ENCODE measurements around the gene CLTCL1.
"Not testable (repeated sequence)": the region's sequence is repeated elsewhere in the genome, so short reads cannot be mapped to it uniquely, and the experiment has no call there.

Gene CLTCL1

DNA sequence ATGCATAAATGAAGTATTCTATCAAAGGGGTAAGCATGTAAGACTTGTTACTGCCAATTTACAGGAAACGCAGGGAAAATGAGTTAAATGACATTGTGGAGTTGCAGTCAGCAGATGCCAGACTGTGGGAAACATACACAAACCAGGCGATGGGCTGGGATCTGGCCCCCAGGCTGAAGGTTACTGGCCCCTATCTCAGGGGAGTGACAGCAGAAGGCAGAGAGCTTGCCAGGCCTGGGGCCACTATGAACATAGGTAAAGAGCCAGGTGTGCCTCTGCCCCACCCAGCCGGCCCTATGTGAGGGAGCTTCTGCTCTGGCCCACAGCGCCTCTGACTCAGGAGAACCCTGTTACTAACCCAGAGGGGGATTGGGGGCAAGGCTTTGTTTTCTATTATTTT lies 86.9 kb downstream of the CLTCL1 start:
- Mint-ChIP-seq H3K27ac (ENCODE audit: low read depth) (no peak overlapping the region), H3K4me1 (peaks cover 6% of the 10 kb centered on the region), H3K9me3 (peaks cover 6% of the 10 kb centered on the region), H3K27me3 (peaks cover 38% of the 10 kb centered on the region), H3K4me3 (no peak overlapping the region), H3K36me3 (ENCODE audit: insufficient read depth) (peaks cover 2% of the 10 kb centered on the region)
- DNase-seq (ENCODE audit: low spot score in 2 of 2): no peak
- no peak for ATAC-seq (replicated peaks; ENCODE audit: extremely low read depth, poor library complexity, severe bottlenecking)

DNA sequence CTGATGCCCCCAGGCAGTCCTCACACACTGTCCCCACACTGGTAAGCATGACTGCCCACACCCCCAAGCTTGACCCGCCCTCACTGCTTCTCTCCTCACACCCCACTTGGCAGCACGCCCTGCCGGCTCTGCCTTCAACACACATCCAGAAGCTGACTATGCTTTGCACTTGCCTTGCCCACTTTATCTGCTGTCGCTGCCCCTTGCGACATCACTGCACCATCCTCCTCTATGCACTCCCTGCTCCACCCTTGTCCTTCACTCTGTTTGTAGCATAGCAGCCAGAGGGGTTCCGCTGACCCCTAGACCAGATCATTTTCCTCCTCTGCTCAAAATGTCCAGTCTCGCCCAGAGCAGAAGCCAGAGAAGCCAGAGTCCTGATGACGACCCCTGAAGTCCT lies 87.7 kb downstream of the CLTCL1 start:
- DNase-seq (ENCODE audit: low spot score in 2 of 2): no peak

GRCh38 chr22:19202799-19203186 lies 88.7 kb downstream of the CLTCL1 start:
- H3K4me3 Mint-ChIP-seq; H3K9me3 Mint-ChIP-seq; ATAC-seq (replicated peaks; ENCODE audit: extremely low read depth, poor library complexity, severe bottlenecking); H3K36me3 Mint-ChIP-seq (ENCODE audit: insufficient read depth); H3K27ac Mint-ChIP-seq (ENCODE audit: low read depth); DNase-seq (ENCODE audit: low spot score in 2 of 2); H3K4me1 Mint-ChIP-seq: not testable (repeated sequence)
- H3K27me3 Mint-ChIP-seq: peaks cover 35% of the 10 kb centered on the region

More for the DNA sequence above, 87.7 kb downstream of the CLTCL1 start:
- H3K27me3 Mint-ChIP-seq: peaks cover 35% of the 10 kb centered on the region
- H3K36me3 Mint-ChIP-seq (ENCODE audit: insufficient read depth): peaks cover 4% of the 10 kb centered on the region
- H3K4me3 Mint-ChIP-seq: no peak overlapping the region
- peaks cover 6% of the 10 kb centered on the region for H3K9me3 Mint-ChIP-seq
- ATAC-seq (replicated peaks; ENCODE audit: extremely low read depth, poor library complexity, severe bottlenecking): no peak
- H3K4me1 Mint-ChIP-seq: peaks cover 6% of the 10 kb centered on the region
- no peak overlapping the region for H3K27ac Mint-ChIP-seq (ENCODE audit: low read depth)

GRCh38 chr22:19201869-19202798 lies 89.4 kb downstream of the CLTCL1 start:
- Mint-ChIP-seq H3K4me1 (peaks cover 6% of the 10 kb centered on the region), H3K27ac (ENCODE audit: low read depth) (no peak overlapping the region), H3K9me3 (peaks cover 6% of the 10 kb centered on the region), H3K36me3 (ENCODE audit: insufficient read depth) (peaks cover 5% of the 10 kb centered on the region), H3K27me3 (peaks cover 29% of the 10 kb centered on the region), H3K4me3 (no peak overlapping the region)
- ATAC-seq (replicated peaks; ENCODE audit: extremely low read depth, poor library complexity, severe bottlenecking) (no peak), DNase-seq (ENCODE audit: low spot score in 2 of 2) (no peak)

DNA sequence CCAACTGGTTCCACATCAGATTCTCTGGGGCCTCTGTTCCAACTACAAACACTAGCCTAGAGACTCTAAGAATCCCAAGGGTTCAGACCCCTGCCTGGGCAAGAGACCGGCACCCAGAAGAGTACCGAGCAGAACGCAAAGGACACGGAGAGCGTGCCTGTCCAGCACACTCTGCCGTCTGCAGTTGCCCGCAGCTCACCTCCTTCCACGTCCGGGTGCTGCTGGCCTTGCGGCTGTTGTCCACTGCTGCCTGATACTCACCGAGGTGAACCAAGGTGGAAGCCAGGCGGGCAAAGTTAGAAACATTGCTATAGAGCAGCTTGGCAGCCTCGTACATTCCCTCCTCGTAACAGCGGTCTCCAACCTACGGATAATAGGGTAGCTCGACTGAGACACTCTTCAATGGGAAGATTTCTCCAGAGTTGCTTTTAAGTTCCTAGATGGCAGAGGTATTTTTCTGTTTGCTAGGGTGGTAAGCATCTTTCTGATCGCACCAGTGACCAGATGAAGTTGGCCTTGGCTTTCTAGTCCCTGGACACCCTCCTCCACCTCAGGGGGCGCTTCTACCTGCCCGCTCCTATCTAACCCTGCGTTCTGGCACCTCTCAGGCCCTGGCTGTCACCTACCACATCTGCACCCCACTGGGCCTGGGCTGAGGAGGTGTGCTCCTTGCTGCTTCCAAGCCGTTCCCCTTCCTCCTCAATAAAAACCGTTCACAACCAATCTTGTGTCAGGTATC lies 90.2 kb downstream of the CLTCL1 start:
- no peak overlapping the region for H3K27ac Mint-ChIP-seq (ENCODE audit: low read depth)

DNA sequence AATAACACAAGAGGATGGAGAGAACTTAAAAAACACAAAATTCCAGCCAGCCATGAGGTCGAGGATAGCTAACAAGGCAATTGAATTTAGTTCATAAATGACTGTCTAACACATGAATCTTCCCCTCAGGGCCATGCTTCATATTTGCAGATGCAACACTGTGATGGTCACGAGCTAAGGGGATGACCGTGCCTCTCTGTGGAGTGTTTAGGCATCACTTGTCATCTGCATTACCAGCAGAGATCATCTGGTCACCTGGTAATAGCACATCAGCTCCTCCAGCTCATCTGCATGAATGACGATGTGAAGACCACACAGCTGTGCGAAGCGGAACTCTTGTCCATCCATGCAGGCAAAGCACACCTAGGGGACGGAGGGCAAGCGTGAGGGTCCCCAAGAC lies 92.0 kb downstream of the CLTCL1 start:
- Mint-ChIP-seq H3K36me3 (ENCODE audit: insufficient read depth) (peaks cover 5% of the 10 kb centered on the region), H3K9me3 (peaks cover 6% of the 10 kb centered on the region), H3K27me3 (peaks cover 28% of the 10 kb centered on the region), H3K4me3 (no peak overlapping the region), H3K27ac (ENCODE audit: low read depth) (no peak overlapping the region), H3K4me1 (peaks cover 12% of the 10 kb centered on the region)
- ATAC-seq (replicated peaks; ENCODE audit: extremely low read depth, poor library complexity, severe bottlenecking): no peak
- no peak for DNase-seq (ENCODE audit: low spot score in 2 of 2)

More for the DNA sequence above, 90.2 kb downstream of the CLTCL1 start:
- peaks cover 5% of the 10 kb centered on the region for H3K36me3 Mint-ChIP-seq (ENCODE audit: insufficient read depth)
- DNase-seq (ENCODE audit: low spot score in 2 of 2) (no peak), ATAC-seq (replicated peaks; ENCODE audit: extremely low read depth, poor library complexity, severe bottlenecking) (no peak)
- peaks cover 6% of the 10 kb centered on the region for H3K9me3 Mint-ChIP-seq
- H3K4me3 Mint-ChIP-seq: no peak overlapping the region
- H3K27me3 Mint-ChIP-seq: peaks cover 29% of the 10 kb centered on the region
- peaks cover 6% of the 10 kb centered on the region for H3K4me1 Mint-ChIP-seq

- Mint-ChIP-seq H3K36me3 (ENCODE audit: insufficient read depth) (peaks cover 5% of the 10 kb centered on the region), H3K27me3 (peaks cover 15% of the 10 kb centered on the region), H3K27ac (ENCODE audit: low read depth) (no peak overlapping the region), H3K4me3 (no peak overlapping the region), H3K9me3 (peaks cover 6% of the 10 kb centered on the region), H3K4me1 (peaks cover 12% of the 10 kb centered on the region)
- no peak for ATAC-seq (replicated peaks; ENCODE audit: extremely low read depth, poor library complexity, severe bottlenecking)
- DNase-seq (ENCODE audit: low spot score in 2 of 2): no peak
Measured at GRCh38 chr22:19197997-19198865, 93.3 kb downstream of the CLTCL1 start.

DNA sequence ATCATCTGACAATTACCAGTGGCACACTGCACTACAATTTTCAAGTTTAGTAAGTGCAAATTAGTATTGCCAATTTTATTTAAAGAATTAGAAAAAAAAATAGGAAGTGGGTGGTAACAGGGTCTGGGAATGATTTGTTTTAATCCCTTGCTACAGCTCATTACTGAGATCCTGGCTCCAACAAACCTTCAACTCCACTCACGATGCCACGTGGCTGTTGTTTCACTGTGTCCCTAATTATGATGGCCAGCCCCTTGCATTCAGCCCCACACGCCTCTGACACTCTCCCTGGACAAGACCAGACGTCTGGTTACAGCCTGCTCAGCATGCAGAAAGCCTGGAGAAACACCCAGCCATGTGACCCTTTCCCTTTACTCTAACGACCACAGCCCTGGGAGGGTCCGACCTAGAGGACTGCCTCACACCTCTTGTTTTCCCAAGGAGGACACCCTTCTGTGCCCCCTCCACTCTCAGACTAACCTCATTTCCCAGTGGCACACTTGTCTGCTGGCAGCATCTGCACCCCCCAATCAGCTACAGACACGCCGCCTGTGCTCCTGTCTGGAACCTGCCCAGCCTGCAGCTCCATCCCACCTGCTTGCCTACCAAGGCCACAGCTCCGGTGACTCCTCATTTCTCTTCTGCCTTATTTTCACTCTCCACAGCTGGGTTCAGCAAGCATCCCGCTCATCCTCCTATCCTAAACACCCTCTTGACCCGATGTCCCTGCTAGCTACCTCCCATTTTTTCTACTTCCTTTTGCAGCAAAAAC lies 94.5 kb downstream of the CLTCL1 start:
- no peak for ATAC-seq (replicated peaks; ENCODE audit: extremely low read depth, poor library complexity, severe bottlenecking)
- Mint-ChIP-seq H3K4me3 (no peak overlapping the region), H3K27me3 (peaks cover 15% of the 10 kb centered on the region), H3K9me3 (no peaks in the 10 kb centered on the region), H3K27ac (ENCODE audit: low read depth) (no peak overlapping the region), H3K4me1 (peaks cover 6% of the 10 kb centered on the region), H3K36me3 (ENCODE audit: insufficient read depth) (peaks cover 3% of the 10 kb centered on the region)
- DNase-seq (ENCODE audit: low spot score in 2 of 2): no peak

DNA sequence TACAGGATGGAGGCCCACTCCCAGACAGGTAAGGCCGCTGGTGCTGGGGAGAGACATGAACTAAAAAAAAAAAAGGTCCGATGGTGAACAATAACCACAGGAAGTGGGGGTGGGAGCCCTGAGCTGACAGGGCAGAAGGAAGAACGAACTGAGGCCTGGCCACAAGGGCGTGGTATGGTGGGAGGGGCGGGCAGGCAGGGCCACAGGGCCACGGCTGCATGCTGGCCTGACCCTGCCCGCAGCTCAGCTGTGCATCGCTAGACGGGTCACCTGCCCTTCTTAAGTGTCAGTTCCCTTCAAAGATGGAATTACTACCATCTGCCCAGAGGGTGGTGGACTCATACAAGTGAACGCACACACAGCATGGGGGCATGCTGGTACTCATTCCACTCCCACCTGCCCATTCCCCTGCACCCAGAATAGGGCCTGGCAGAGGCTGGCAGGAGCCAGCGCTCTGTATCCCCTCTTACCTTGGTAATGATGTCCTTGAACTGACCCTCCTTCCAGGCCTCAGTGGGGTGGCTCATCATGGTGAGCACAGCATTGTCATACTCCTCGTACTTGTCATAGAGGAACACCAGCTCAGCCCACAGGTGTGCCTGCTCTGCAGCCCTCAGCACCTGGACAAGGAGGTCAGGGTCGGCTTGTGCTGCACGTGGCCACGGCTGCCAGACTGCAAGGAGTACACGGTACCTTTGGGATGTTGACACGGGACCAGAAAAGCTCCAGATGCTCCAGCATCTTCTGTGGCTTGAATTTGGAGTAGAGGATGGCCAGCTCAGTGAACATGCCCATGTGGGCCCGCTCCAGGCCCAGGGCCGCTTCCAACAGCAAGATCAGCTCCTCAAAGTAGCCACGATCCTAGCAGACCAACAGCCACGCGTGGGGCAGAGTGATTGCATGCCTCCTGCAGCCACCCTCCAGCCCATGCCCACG lies 95.5 kb downstream of the CLTCL1 start:
- peaks cover 15% of the 10 kb centered on the region for H3K27me3 Mint-ChIP-seq
- ATAC-seq (replicated peaks; ENCODE audit: extremely low read depth, poor library complexity, severe bottlenecking): no peak
- H3K4me3 Mint-ChIP-seq: no peak overlapping the region
- H3K4me1 Mint-ChIP-seq: peaks cover 6% of the 10 kb centered on the region
- H3K27ac Mint-ChIP-seq (ENCODE audit: low read depth): no peak overlapping the region
- no peak for DNase-seq (ENCODE audit: low spot score in 2 of 2)
- no peaks in the 10 kb centered on the region for H3K9me3 Mint-ChIP-seq
- H3K36me3 Mint-ChIP-seq (ENCODE audit: insufficient read depth): peaks cover 3% of the 10 kb centered on the region

- H3K27ac Mint-ChIP-seq (ENCODE audit: low read depth): no peak overlapping the region
- no peak overlapping the region for H3K4me3 Mint-ChIP-seq
- no peaks in the 10 kb centered on the region for H3K9me3 Mint-ChIP-seq
- peaks cover 3% of the 10 kb centered on the region for H3K36me3 Mint-ChIP-seq (ENCODE audit: insufficient read depth)
- ATAC-seq (replicated peaks; ENCODE audit: extremely low read depth, poor library complexity, severe bottlenecking): no peak
- peaks cover 6% of the 10 kb centered on the region for H3K4me1 Mint-ChIP-seq
- peaks cover 15% of the 10 kb centered on the region for H3K27me3 Mint-ChIP-seq
- no peak for DNase-seq (ENCODE audit: low spot score in 2 of 2)
Measured at GRCh38 chr22:19194766-19195536, 96.6 kb downstream of the CLTCL1 start.

Data from central memory CD8-positive, alpha-beta T cell (primary cell).